K562 (cell line): Measurements from ENCODE around the gene CPT1C. TPM values are rescaled to one million over a fixed set of nuclear protein-coding genes. Genes with fewer than 3 reads are reported as not detected.

Experiments
- ATAC-seq: fragments of 200-7000 bp; cut with Tn5 transposase; 3 replicates; pipeline ENCODE4 v1.9.1; 2020; ENCODE audit warnings: moderate library complexity
- BruUV-seq: library from RNA; stranded (reverse); fragments of 400-500 nt; replicated peaks from 2 replicates; lab custom pipeline; 2021; lab: Mats Ljungman, UMichigan
- CTCF ChIA-PET: fragments of 300-600 bp; formaldehyde crosslinking; extraction: SDS; loops from one replicate; lab custom pipeline; 2021; ENCODE audit warnings: low intra/inter-chr PET ratio; lab: Yijun Ruan, JAX
- POLR2A ChIA-PET: fragments of 300-600, 350-650 bp; sonication (Branson Sonifier 250); formaldehyde crosslinking; extraction: SDS; loops from one replicate; lab custom pipeline; 2021; ENCODE audit warnings: antibody characterized with exemption, inconsistent platforms; lab: Yijun Ruan, JAX
- DNase-seq, 4 experiments: peaks; one replicate each; pipeline versions ENCODE4 v3.0.0 to v3.0.0-alpha.2; 2011 to 2018; ENCODE audit warnings: low spot score in 3 of 4, mixed read lengths in 3 of 4; ENCODE audit errors: extremely low read depth in 1 of 4
- FAIRE-seq: peaks from 2 replicates; lab custom pipeline; 2011; peaks lifted over from hg19 to GRCh38; lab: Jason Lieb, UNC
- H2AFZ ChIP-seq: 2 replicates; pipeline ENCODE4 v1.6.0; 2011; ENCODE audit warnings: low read depth, low read length, control low read depth, inconsistent platforms
- H3K27ac ChIP-seq: fragments of 200-600 bp; 3 replicates; pipeline ENCODE4 v1.8.0; 2011; ENCODE audit warnings: low read depth, mild to moderate bottlenecking, control low read depth, inconsistent platforms, low read length, moderate library complexity, mixed read lengths; ENCODE audit errors: extremely low read depth
- H3K27me3 ChIP-seq, 2 experiments: fragments of 300-600 bp in 1 of 2; 2 replicates in 1 of 2; 3 replicates in 1 of 2; pipeline versions ENCODE4 v1.6.0 to v1.8.0; 2011; ENCODE audit warnings: inconsistent platforms in 2 of 2, low read length in 2 of 2, mild to moderate bottlenecking in 1 of 2, mixed read lengths in 1 of 2, moderate library complexity in 1 of 2; ENCODE audit not compliant: control insufficient read depth in 2 of 2, insufficient read depth in 2 of 2
- H3K36me3 ChIP-seq: fragments of 300-600 bp; 3 replicates; pipeline ENCODE4 v1.8.0; 2011; ENCODE audit warnings: mild to moderate bottlenecking, low read length, inconsistent platforms; ENCODE audit not compliant: control insufficient read depth, insufficient read depth
- H3K4me1 ChIP-seq, 2 experiments: fragments of 200-600 bp in 1 of 2; replicated peaks in 1 of 2; 2 replicates in 1 of 2; 3 replicates in 1 of 2; pipeline versions ENCODE4 v1.5.1 to v1.8.0; 2011; ENCODE audit warnings: inconsistent platforms in 2 of 2, low read length in 2 of 2, mild to moderate bottlenecking in 1 of 2, mixed read lengths in 1 of 2, moderate library complexity in 1 of 2; ENCODE audit not compliant: control insufficient read depth in 2 of 2, insufficient read depth in 2 of 2
- H3K4me2 ChIP-seq: 2 replicates; pipeline ENCODE4 v1.6.1; 2011; ENCODE audit warnings: low read length, control low read depth, inconsistent platforms, mixed read lengths; ENCODE audit not compliant: insufficient read depth
- H3K4me3 ChIP-seq: fragments of 200-600 bp; sonication (generic), shearing (Covaris generic); 2 replicates; pipeline ENCODE4 v1.5.1; 2016; ENCODE audit warnings: control low read depth, inconsistent platforms
- H3K79me2 ChIP-seq: fragments of 200-600 bp; 3 replicates; pipeline ENCODE4 v1.8.0; 2011; ENCODE audit warnings: low read length, inconsistent platforms; ENCODE audit not compliant: control insufficient read depth, insufficient read depth
- H3K9ac ChIP-seq, 2 experiments: 2 replicates each; pipeline versions ENCODE4 v1.6.0 to v1.6.1; 2011; ENCODE audit warnings: low read depth in 2 of 2, low read length in 2 of 2, control low read depth in 1 of 2, inconsistent platforms in 1 of 2, mild to moderate bottlenecking in 1 of 2, mixed read lengths in 1 of 2; ENCODE audit not compliant: insufficient read depth in 1 of 2
- H3K9me1 ChIP-seq: one replicate; pipeline ENCODE4 v1.6.0; 2011; ENCODE audit warnings: inconsistent platforms, mild to moderate bottlenecking, low read length, moderate library complexity; ENCODE audit not compliant: control insufficient read depth, insufficient read depth
- H3K9me3 ChIP-seq: replicated peaks from 2 replicates; pipeline ENCODE4 v1.5.1; 2011; ENCODE audit warnings: low read depth, low read length, inconsistent platforms; ENCODE audit not compliant: control insufficient read depth, insufficient read depth
- H4K20me1 ChIP-seq: replicated peaks from 2 replicates; pipeline ENCODE4 v1.6.1; 2011; ENCODE audit warnings: low read length, inconsistent platforms, mixed read lengths; ENCODE audit not compliant: control insufficient read depth, insufficient read depth
- AFF4 ChIP-seq: sonication (generic); formaldehyde crosslinking; IDR thresholded peaks from 2 replicates; pipeline ENCODE4 v1.8.0; 2023; ENCODE audit warnings: mild to moderate bottlenecking, missing genetic modification reagents
- BCL6 ChIP-seq: fragments of 250-450 bp; sonication (Bioruptor Pico); IDR thresholded peaks from 2 replicates; pipeline ENCODE4 v1.4.0; 2020
- CTBP1 ChIP-seq: fragments of 450-650 bp; IDR thresholded peaks from 2 replicates; pipeline ENCODE4 v1.6.1; 2016; ENCODE audit warnings: borderline replicate concordance
- GABPA ChIP-seq: fragments of 200-800 bp; sonication (Bioruptor generic); conservative IDR thresholded peaks from 2 replicates; pipeline ENCODE4 v1.6.1; 2016; ENCODE audit warnings: low read depth, missing genetic modification characterization, missing compliant biosample characterization
- KDM4B ChIP-seq, 2 experiments: fragments of 450-650 bp in 1 of 2; sonication (generic) in 1 of 2; IDR thresholded peaks; 2 replicates each; pipeline ENCODE4 v1.6.1; 2016 to 2017; ENCODE audit warnings: borderline replicate concordance in 2 of 2, antibody characterized with exemption in 1 of 2, low read depth in 1 of 2, mild to moderate bottlenecking in 1 of 2
- MEIS2 ChIP-seq: fragments of 450-650 bp; IDR thresholded peaks from 2 replicates; pipeline ENCODE4 v1.6.1; 2014; ENCODE audit warnings: mild to moderate bottlenecking; ENCODE audit not compliant: partially characterized antibody
- MTA3 ChIP-seq: fragments of 450-650 bp; formaldehyde crosslinking; IDR thresholded peaks from 2 replicates; pipeline ENCODE4 v1.6.1; 2017; ENCODE audit warnings: mild to moderate bottlenecking, borderline replicate concordance
- NR1H2 ChIP-seq: sonication (generic); formaldehyde crosslinking; IDR thresholded peaks from 2 replicates; pipeline ENCODE4 v1.4.0; 2020; ENCODE audit warnings: mild to moderate bottlenecking, missing genetic modification reagents
- PCBP2 ChIP-seq: fragments of 200-400 bp; formaldehyde crosslinking; IDR thresholded peaks from 2 replicates; pipeline ENCODE4 v1.6.1; 2018; ENCODE audit warnings: low read length, low read depth, mild to moderate bottlenecking, moderate library complexity; ENCODE audit not compliant: poor library complexity, severe bottlenecking
- RAD51 ChIP-seq: fragments of 450-650 bp; IDR thresholded peaks from 2 replicates; pipeline ENCODE4 v1.7.1; 2016; ENCODE audit warnings: low read depth, mild to moderate bottlenecking, borderline replicate concordance
- SMARCC2 ChIP-seq: fragments of 450-650 bp; IDR thresholded peaks from 2 replicates; pipeline ENCODE4 v1.6.1; 2017; ENCODE audit warnings: antibody characterized with exemption, moderate library complexity, mild to moderate bottlenecking, low read depth
- SRSF3 ChIP-seq: fragments of 200-400 bp; formaldehyde crosslinking; IDR thresholded peaks from 2 replicates; pipeline ENCODE4 v1.6.1; 2016; ENCODE audit warnings: mild to moderate bottlenecking, low read length, moderate library complexity; ENCODE audit not compliant: insufficient read depth
- TBL1XR1 ChIP-seq, 2 experiments: IDR thresholded peaks; 2 replicates each; pipeline ENCODE4 v1.6.1; 2012; ENCODE audit warnings: improper control_type of control experiment in 2 of 2, low read length in 2 of 2, mild to moderate bottlenecking in 1 of 2
- TFAM ChIP-seq: fragments of 250-450 bp; sonication (Bioruptor Pico); conservative IDR thresholded peaks from 2 replicates; pipeline ENCODE4 v1.5.0; 2021; ENCODE audit warnings: mild to moderate bottlenecking, moderate library complexity
- ZNF444 ChIP-seq: fragments of 250-450 bp; sonication (Bioruptor Pico); IDR thresholded peaks from 2 replicates; pipeline ENCODE4 v1.4.0; 2020; ENCODE audit warnings: mild to moderate bottlenecking, moderate library complexity
- ZNF449 ChIP-seq: fragments of 250-450 bp; sonication (Bioruptor Pico); IDR thresholded peaks from 2 replicates; pipeline ENCODE4 v1.8.0; 2022; ENCODE audit warnings: moderate library complexity, mild to moderate bottlenecking, inconsistent platforms
- ZNF76 ChIP-seq: fragments of 250-450 bp; sonication (Bioruptor Pico); IDR thresholded peaks from 2 replicates; pipeline ENCODE4 v1.4.0; 2020; ENCODE audit warnings: mild to moderate bottlenecking, moderate library complexity, borderline replicate concordance
- WGBS: fragments of 100-300 bp; shearing (Covaris generic); methylation state at CpG from one replicate; pipeline ENCODE4 v1.1.6; 2016; ENCODE audit warnings: low coverage, mixed read lengths; ENCODE audit not compliant: insufficient coverage; ENCODE audit errors: missing lambda C conversion rate; 5-methylcytosine and 5-hydroxymethylcytosine counted together
- in situ Hi-C: fragments of 300-500 bp; cut with MboI; formaldehyde crosslinking; loops from 4 replicates; pipeline ENCODE4 v1.15.0; 2018; ENCODE audit warnings: inconsistent platforms, mixed read lengths
- intact Hi-C: fragments of 100-400 bp; cut with micrococcal nuclease; formaldehyde crosslinking; loops from 2 replicates; pipeline ENCODE4 v1.14.2; 2022
- polyA plus RNA-seq, 8 experiments: library from polyadenylated mRNA; depleted of rRNA in 4 of 8; stranded (reverse) in 5 of 8; unstranded in 3 of 8; fragments of >200 nt; fragmentation: Nextera tagmentation in 2 of 8; fragmentation: Illumina TruSeq in 1 of 8; extraction: Ambion mirVana in 2 of 8; extraction: Trizol in 1 of 8; gene quantifications; 2 replicates each; pipeline versions ENCODE4 v1.2.1 to v1.2.3, GENCODE V29; 2011 to 2014; ENCODE audit warnings: inconsistent platforms in 1 of 8, missing spikeins in 1 of 8
- total RNA-seq, 7 experiments: library from RNA; depleted of rRNA in 6 of 7; stranded (reverse); fragments of >200 nt in 6 of 7; fragmentation: Illumina TruSeq in 2 of 7; extraction: Trizol in 2 of 7; gene quantifications; 2 replicates each; pipeline versions ENCODE4 v1.2.1 to v1.2.3, GENCODE V29; 2011 to 2021; ENCODE audit warnings: low replicate concordance in 1 of 7

CPT1C gene
- total and polyA plus RNA-seq, 9 of the 15 experiments (the other 6 are each of a cell fraction or from before 2014, with no cell fraction given) = 1.9 to 12.3 (median 3.0) TPM

- no TSS peak for BruUV-seq
- in situ Hi-C loops (no loop called here), intact Hi-C loops (no loop called here)
- ChIA-PET POLR2A (interaction anchor here (1.3 kb wide), 1 partner anchor 12 kb away, joined by 3 read pairs; no protein-coding TSS in a partner anchor), CTCF (no interaction called here)
- H3K27me3 ChIP-seq = no peaks in the 10 kb centered on the region
- DNase-seq (peak in 2 of 4 experiments; percentile 35 to 43), FAIRE-seq (peak; percentile 90), ATAC-seq (0 out of 3 replicates have a peak, but pooled peaks have one; percentile 31)
- H3K9me3 ChIP-seq = peaks cover 10% of the 10 kb centered on the region
- H3K4me3 ChIP-seq = no peak overlapping the region
- H2AFZ ChIP-seq = peak overlapping the region; percentile 84
- H3K9ac ChIP-seq = no peak overlapping the region
- H4K20me1 ChIP-seq = no peaks in the 10 kb centered on the region
- H3K4me1 ChIP-seq = peaks cover 11 to 26% of the 10 kb centered on the region in 2 experiments
- 46% methylated on average over 6 of the region's 6 CpGs for WGBS
- H3K79me2 ChIP-seq = peaks cover 4% of the 10 kb centered on the region; the same call in 1 of the 3 replicates
- no peaks in the 10 kb centered on the region for H3K36me3 ChIP-seq
- H3K4me2 ChIP-seq = no peak overlapping the region
- H3K27ac ChIP-seq = peak overlapping the region; percentile 29; the same call in 1 of the 3 replicates
- H3K9me1 ChIP-seq = no peaks in the 10 kb centered on the region
- TF ChIP-seq PCBP2 (no peak), SMARCC2 (no peak), GABPA (tag) (no peak), ZNF449 (no peak), ZNF76 (CRISPR knock-in tag) (no peak), SRSF3 (no peak), RAD51 (peak; percentile 94), BCL6 (CRISPR knock-in tag) (no peak), MTA3 (no peak), NR1H2 (CRISPR knock-in tag) (no peak), ZNF444 (CRISPR knock-in tag) (no peak), AFF4 (CRISPR knock-in tag) (no peak), TFAM (CRISPR knock-in tag) (no peak), MEIS2 (no peak), KDM4B (IDR thresholded peaks at IDR 0.05; ENCODE audit: borderline replicate concordance in 2 of 2, low read depth in 1 of 2) (no peak), TBL1XR1 (IDR thresholded peaks at IDR 0.05; ENCODE audit: low read length in 2 of 2) (no peak), CTBP1 (no peak)
These were observed 58.3 kb downstream of the CPT1C start for GRCh38 chr19:49749055-49749716.
